B cell (primary cell): ENCODE results near the gene RYK. TPM values are rescaled to one million over a fixed set of nuclear protein-coding genes. Genes with fewer than 3 reads are reported as not detected.

Experiments used
- ATAC-seq: fragments of 200-7000 bp; cut with Tn5 transposase; one replicate; pipeline ENCODE4 v1.10.0; 2021; ENCODE audit warnings: low read depth, mild to moderate bottlenecking, moderate number of reproducible peaks, moderate library complexity
- CTCF ChIA-PET: fragments of 350-600 bp; sonication (Branson Sonifier 250); formaldehyde crosslinking; loops from one replicate; lab custom pipeline; 2021; ENCODE audit warnings: antibody characterized with exemption, inconsistent platforms; lab: Charles Lee
- POLR2A ChIA-PET: fragments of 350-600 bp; sonication (Branson Sonifier 250); formaldehyde crosslinking; loops from one replicate; lab custom pipeline; 2021; ENCODE audit warnings: antibody characterized with exemption; lab: Charles Lee
- DNase-seq: peaks from one replicate; pipeline ENCODE4 v3.0.0; 2013
- H2AFZ ChIP-seq: 2 replicates; pipeline ENCODE4 v1.6.1; 2012; ENCODE audit warnings: mild to moderate bottlenecking, low read depth, low read length; ENCODE audit not compliant: insufficient read depth, poor library complexity, severe bottlenecking
- H3K27ac ChIP-seq, 2 donors: 1 replicate in 1 of 2; 2 replicates in 1 of 2; pipeline ENCODE4 v1.5.1; 2012 to 2013; ENCODE audit warnings: low read length in 2 of 2, mild to moderate bottlenecking in 2 of 2, moderate library complexity in 1 of 2
- H3K27me3 ChIP-seq, 4 experiments: fragments of 200-600 bp in 1 of 4; sonication (generic) in 1 of 4; replicated peaks in 1 of 4; 1 replicate in 2 of 4; 2 replicates in 2 of 4; pipeline versions ENCODE4 v1.6.1 to v1.7.0; 2013 to 2016; ENCODE audit warnings: low read length in 3 of 4, mild to moderate bottlenecking in 2 of 4, mixed read lengths in 1 of 4, moderate library complexity in 1 of 4; ENCODE audit not compliant: insufficient read depth in 4 of 4, control insufficient read depth in 3 of 4; ENCODE audit errors: control extremely low read depth in 1 of 4
- H3K36me3 ChIP-seq, 2 experiments: replicated peaks in 1 of 2; 1 replicate in 1 of 2; 2 replicates in 1 of 2; pipeline versions ENCODE4 v1.6.1 to v1.7.1; 2013; ENCODE audit warnings: low read length in 1 of 2; ENCODE audit not compliant: insufficient read depth in 2 of 2, control insufficient read depth in 1 of 2; ENCODE audit errors: control extremely low read depth in 1 of 2, extremely low read depth in 1 of 2
- H3K4me1 ChIP-seq, 2 donors: fragments of 200-600 bp in 1 of 2; sonication (generic) in 1 of 2; 1 replicate in 1 of 2; 2 replicates in 1 of 2; pipeline versions ENCODE4 v1.5.1 to v1.6.1; 2013 to 2017; ENCODE audit warnings: low read length in 2 of 2; ENCODE audit not compliant: control insufficient read depth in 2 of 2, insufficient read depth in 2 of 2
- H3K4me2 ChIP-seq: replicated peaks from 2 replicates; pipeline ENCODE3; 2012; ENCODE audit warnings: mild to moderate bottlenecking, low read depth, low read length; ENCODE audit not compliant: poor library complexity, severe bottlenecking
- H3K4me3 ChIP-seq, 5 experiments: fragments of 200-600 bp in 1 of 5; sonication (generic) in 1 of 5; 1 replicate in 3 of 5; 2 replicates in 2 of 5; pipeline versions ENCODE4 v1.5.1 to v1.7.0; 2011 to 2016; ENCODE audit warnings: low read length in 4 of 5, mild to moderate bottlenecking in 4 of 5, low read depth in 2 of 5, control low read depth in 1 of 5, moderate library complexity in 1 of 5; ENCODE audit not compliant: insufficient read depth in 1 of 5; ENCODE audit errors: control extremely low read depth in 1 of 5, extremely low read depth in 1 of 5
- H3K79me2 ChIP-seq: fragments of 200-600 bp; sonication (generic); one replicate; pipeline ENCODE4 v1.6.0; 2016; ENCODE audit warnings: low read length; ENCODE audit not compliant: control insufficient read depth, insufficient read depth
- H3K9ac ChIP-seq: fragments of 200-600 bp; sonication (generic); 2 replicates; pipeline ENCODE4 v1.6.1; 2017; ENCODE audit warnings: mild to moderate bottlenecking, low read length, moderate library complexity
- H3K9me3 ChIP-seq, 3 donors: one replicate each; pipeline versions ENCODE4 v1.6.1 to v1.7.1; 2013; ENCODE audit warnings: low read length in 2 of 3; ENCODE audit not compliant: control insufficient read depth in 2 of 3, insufficient read depth in 1 of 3; ENCODE audit errors: control extremely low read depth in 1 of 3
- H4K20me1 ChIP-seq: 2 replicates; pipeline ENCODE4 v1.6.0; 2012; ENCODE audit warnings: mild to moderate bottlenecking, low read length; ENCODE audit not compliant: insufficient read depth, control insufficient read depth, poor library complexity, severe bottlenecking
- H3K27ac Mint-ChIP-seq: one replicate; pipeline ENCODE4 v1.8.0; 2021; ENCODE audit warnings: mixed read lengths
- H3K27me3 Mint-ChIP-seq: one replicate; pipeline ENCODE4 v1.8.0; 2021; ENCODE audit warnings: mixed read lengths
- H3K4me1 Mint-ChIP-seq: one replicate; pipeline ENCODE4 v1.8.0; 2021; ENCODE audit warnings: mixed read lengths
- H3K4me3 Mint-ChIP-seq: one replicate; pipeline ENCODE4 v1.8.0; 2021; ENCODE audit warnings: mixed read lengths
- H3K9me3 Mint-ChIP-seq: one replicate; pipeline ENCODE4 v1.8.0; 2022; ENCODE audit warnings: mixed read lengths; ENCODE audit not compliant: insufficient read depth
- EZH2 ChIP-seq: IDR thresholded peaks from 2 replicates; pipeline ENCODE4 v1.6.1; 2012; ENCODE audit warnings: borderline replicate concordance, low read depth, mild to moderate bottlenecking, moderate library complexity, low read length; ENCODE audit not compliant: insufficient read depth, poor library complexity, severe bottlenecking
- WGBS: methylation state at CpG from one replicate; pipeline ENCODE4 v1.1.5; 2013; ENCODE audit warnings: missing lambda C conversion rate; ENCODE audit not compliant: insufficient coverage; 5-methylcytosine and 5-hydroxymethylcytosine counted together
- intact Hi-C: fragments of 100-400 bp; cut with micrococcal nuclease; formaldehyde crosslinking; loops from one replicate; pipeline ENCODE4 v1.10.0; 2022
- polyA plus RNA-seq: library from polyadenylated mRNA; depleted of rRNA; stranded (reverse); fragments of >200 nt; gene quantifications from 2 replicates; pipeline ENCODE4 v1.2.3, GENCODE V29; 2012
- total RNA-seq, 2 donors: library from RNA; stranded (reverse); fragments of 120-200 nt in 1 of 2; gene quantifications; 1 replicate in 1 of 2; 2 replicates in 1 of 2; pipeline versions ENCODE4 v1.2.3 to v1.2.4, GENCODE V29; 2013 to 2022
- TF ChIP-seq, protein P1 (sequence below): fragments of 200-600 bp; IDR thresholded peaks from one replicate; pipeline ENCODE4 v1.8.0; 2022; ENCODE audit warnings: antibody characterized with exemption, mild to moderate bottlenecking

RYK gene
- total and polyA plus RNA-seq, 2 donors (not counting 1 experiment from before 2014, with no cell fraction given), result 16.9 to 67.7 TPM

DNA sequence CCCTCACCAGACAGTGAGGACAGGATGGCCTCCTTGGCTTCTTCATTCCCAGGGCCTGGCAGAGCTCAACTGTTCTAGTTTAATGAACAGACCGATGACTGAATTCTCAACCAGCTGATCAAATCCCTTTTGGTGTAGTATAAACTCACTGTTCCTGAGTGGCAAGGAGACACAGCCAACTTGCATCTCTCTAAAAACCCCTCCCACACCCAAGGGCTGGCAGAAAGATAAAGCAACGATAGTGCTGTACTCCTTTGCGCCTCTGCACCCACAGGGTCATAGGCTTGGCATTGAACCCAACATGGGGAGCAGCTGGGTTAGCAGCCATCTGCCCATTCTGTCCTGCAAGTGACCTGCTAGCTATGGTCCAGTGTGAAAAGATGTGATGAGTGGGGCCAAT is 103.2 kb downstream of the RYK start:
- Histone ChIP-seq H3K4me1 (peaks cover 5 to 8% of the 10 kb centered on the region in 2 donors), H3K79me2 (no peaks in the 10 kb centered on the region), H3K9me3 (no peaks in the 10 kb centered on the region), H3K36me3 (no peaks in the 10 kb centered on the region), H3K27me3 (no peaks in the 10 kb centered on the region), H3K27ac (no peak overlapping the region), H4K20me1 (no peaks in the 10 kb centered on the region), H3K9ac (no peak overlapping the region), H3K4me2 (no peak overlapping the region), H2AFZ (no peak overlapping the region), H3K4me3 (no peak overlapping the region)
- CTCF ChIA-PET, result no interaction called here
- intact Hi-C loops, result no loop called here
- Mint-ChIP-seq H3K4me1 (peaks cover 9% of the 10 kb centered on the region), H3K27me3 (no peaks in the 10 kb centered on the region), H3K27ac (no peak overlapping the region), H3K9me3 (no peaks in the 10 kb centered on the region), H3K4me3 (no peak overlapping the region)
- WGBS, result 100% methylated on average over 2 of the region's 3 CpGs
- no peak for ATAC-seq
- TF ChIP-seq, protein P1, sequence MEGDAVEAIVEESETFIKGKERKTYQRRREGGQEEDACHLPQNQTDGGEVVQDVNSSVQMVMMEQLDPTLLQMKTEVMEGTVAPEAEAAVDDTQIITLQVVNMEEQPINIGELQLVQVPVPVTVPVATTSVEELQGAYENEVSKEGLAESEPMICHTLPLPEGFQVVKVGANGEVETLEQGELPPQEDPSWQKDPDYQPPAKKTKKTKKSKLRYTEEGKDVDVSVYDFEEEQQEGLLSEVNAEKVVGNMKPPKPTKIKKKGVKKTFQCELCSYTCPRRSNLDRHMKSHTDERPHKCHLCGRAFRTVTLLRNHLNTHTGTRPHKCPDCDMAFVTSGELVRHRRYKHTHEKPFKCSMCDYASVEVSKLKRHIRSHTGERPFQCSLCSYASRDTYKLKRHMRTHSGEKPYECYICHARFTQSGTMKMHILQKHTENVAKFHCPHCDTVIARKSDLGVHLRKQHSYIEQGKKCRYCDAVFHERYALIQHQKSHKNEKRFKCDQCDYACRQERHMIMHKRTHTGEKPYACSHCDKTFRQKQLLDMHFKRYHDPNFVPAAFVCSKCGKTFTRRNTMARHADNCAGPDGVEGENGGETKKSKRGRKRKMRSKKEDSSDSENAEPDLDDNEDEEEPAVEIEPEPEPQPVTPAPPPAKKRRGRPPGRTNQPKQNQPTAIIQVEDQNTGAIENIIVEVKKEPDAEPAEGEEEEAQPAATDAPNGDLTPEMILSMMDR, result no peak
- no peak for TF ChIP-seq EZH2
- POLR2A ChIA-PET, result no interaction called here
- DNase-seq, result no peak

DNA sequence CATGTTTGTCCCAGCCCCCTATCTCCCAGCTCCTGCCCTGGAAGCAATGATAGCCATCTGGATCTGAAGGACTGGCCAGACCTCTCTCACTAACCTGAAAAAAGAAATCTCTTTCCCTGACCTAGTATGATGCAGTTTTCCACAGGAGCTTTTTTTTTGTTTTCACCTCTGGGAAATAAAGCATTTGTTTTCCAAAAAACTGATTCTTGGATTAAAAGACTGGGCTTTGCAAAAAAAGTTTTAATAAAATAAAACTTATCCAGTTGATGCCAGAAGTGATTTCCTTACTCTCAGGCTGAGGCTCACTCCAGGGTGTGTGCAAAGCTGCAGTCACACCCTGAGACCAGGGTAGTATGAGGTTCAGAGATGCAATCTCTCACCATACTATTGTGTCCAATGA is 104.0 kb downstream of the RYK start:
- CTCF ChIA-PET, result no interaction called here

More for the DNA sequence above, 104.0 kb downstream of the RYK start:
- Mint-ChIP-seq H3K27ac (no peak overlapping the region), H3K4me1 (peaks cover 9% of the 10 kb centered on the region), H3K4me3 (no peak overlapping the region), H3K9me3 (peaks cover 3% of the 10 kb centered on the region), H3K27me3 (no peaks in the 10 kb centered on the region)
- Histone ChIP-seq H3K27ac (no peak overlapping the region), H3K9ac (no peak overlapping the region), H3K4me3 (no peak overlapping the region), H3K79me2 (no peaks in the 10 kb centered on the region), H3K9me3 (no peaks in the 10 kb centered on the region), H3K4me2 (no peak overlapping the region), H3K36me3 (no peaks in the 10 kb centered on the region), H3K27me3 (no peaks in the 10 kb centered on the region), H4K20me1 (no peaks in the 10 kb centered on the region), H3K4me1 (peaks cover 5 to 8% of the 10 kb centered on the region in 2 donors), H2AFZ (no peak overlapping the region)
- intact Hi-C loops, result no loop called here
- no peak for ATAC-seq
- POLR2A ChIA-PET, result no interaction called here
- DNase-seq, result no peak
- no peak for TF ChIP-seq EZH2
- TF ChIP-seq, protein P1, result no peak
